C4-2B (cell line): Measurements from ENCODE around the gene NINL.

Source experiments
- H3K27ac ChIP-seq: fragments of 450-650 bp; 2 replicates; pipeline ENCODE4 v1.5.1; 2017
- CTCF ChIP-seq: fragments of 450-650 bp; conservative IDR thresholded peaks from 2 replicates; pipeline ENCODE4 v1.5.1; 2017; ENCODE audit warnings: mild to moderate bottlenecking
- ZFX ChIP-seq: fragments of 450-650 bp; IDR thresholded peaks from 2 replicates; pipeline ENCODE4 v1.6.1; 2017

NINL gene

DNA sequence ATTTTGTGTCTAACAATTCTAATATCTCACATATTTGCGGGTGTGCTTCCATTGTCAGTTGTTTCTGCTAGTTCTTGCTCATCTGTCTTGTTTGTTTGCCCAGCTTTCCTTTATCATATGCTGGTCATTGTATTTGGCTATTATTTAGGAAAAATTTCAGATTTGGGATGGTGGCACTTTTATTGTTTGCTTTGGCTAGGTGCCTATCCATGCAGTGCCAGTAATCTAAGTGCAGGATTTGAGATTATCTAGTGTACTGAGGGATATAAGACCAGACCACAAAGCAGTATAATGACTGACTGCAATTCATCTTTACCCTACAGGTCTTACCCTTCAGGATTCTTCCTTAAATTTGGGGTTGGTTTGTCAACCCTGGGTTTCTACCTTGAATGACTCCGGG, 63.9 kb downstream of the NINL start:
- H3K27ac ChIP-seq = no peak overlapping the region
- TF ChIP-seq ZFX (no peak), CTCF (no peak)

DNA sequence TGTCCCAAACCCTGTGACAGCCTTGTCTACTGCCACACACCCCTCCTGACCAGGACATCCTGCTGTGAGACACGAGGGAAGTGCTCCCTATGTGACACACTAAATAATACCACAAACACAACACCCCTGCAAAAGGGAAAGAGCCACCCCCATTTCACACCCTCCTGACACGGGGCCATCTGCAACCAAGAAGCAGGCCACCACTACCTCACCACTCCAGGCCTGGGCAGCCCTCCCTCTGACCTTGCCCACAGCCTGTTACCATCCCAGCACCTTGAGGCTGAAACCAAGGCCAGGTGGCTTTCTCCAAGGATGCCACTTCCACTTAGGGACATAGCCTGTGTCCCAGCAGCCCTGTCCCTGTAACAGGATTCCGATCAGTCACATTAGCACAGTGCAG, 68.2 kb downstream of the NINL start:
- TF ChIP-seq ZFX = no peak
- TF ChIP-seq CTCF = no peak

GRCh38 chr20:25514747-25515340, 70.5 kb downstream of the NINL start:
- H3K27ac ChIP-seq = no peak overlapping the region
- TF ChIP-seq ZFX = no peak
- TF ChIP-seq CTCF = no peak

More for the DNA sequence above, 68.2 kb downstream of the NINL start:
- H3K27ac ChIP-seq = no peak overlapping the region

- H3K27ac ChIP-seq = no peak overlapping the region
- TF ChIP-seq ZFX (no peak), CTCF (no peak)
Observed at GRCh38 chr20:25514195-25514594, 71.1 kb downstream of the NINL start.

- TF ChIP-seq CTCF = no peak
- H3K27ac ChIP-seq = no peak overlapping the region
Observed at GRCh38 chr20:25512709-25513108, 72.6 kb downstream of the NINL start.

DNA sequence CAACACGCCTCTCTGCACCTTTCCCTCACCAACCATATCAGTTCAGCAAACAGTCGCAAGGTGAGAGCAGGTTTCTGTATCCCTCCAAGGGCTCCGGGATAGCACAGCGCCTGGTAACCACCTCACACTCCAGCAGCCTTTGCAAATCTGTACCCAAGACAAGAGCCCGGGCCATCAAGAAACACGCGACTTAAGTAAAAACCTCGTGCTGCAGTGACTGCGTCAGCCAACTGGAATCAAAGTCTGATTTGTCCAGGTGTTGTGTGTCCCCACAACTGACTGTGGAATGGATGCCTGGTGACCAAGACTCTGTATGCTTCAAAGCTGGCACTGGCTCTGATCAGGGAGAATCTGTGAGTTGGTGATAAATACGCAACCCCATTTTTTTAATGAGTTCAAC, 74.1 kb downstream of the NINL start:
- no peak overlapping the region for H3K27ac ChIP-seq
- TF ChIP-seq CTCF = no peak
- no peak for TF ChIP-seq ZFX

- no peak overlapping the region for H3K27ac ChIP-seq
- TF ChIP-seq CTCF (no peak), ZFX (no peak)
Observed at GRCh38 chr20:25510721-25511120, 74.6 kb downstream of the NINL start.
